GM23338 (cell line): ENCODE results near the gene DNAJC1. TPM values are rescaled to one million over a fixed set of nuclear protein-coding genes. Genes with fewer than 3 reads are reported as not detected.

ENCODE experiments used
- ATAC-seq: fragments of 200-7000 bp; cut with Tn5 transposase; 3 replicates; pipeline ENCODE4 v1.9.1; 2020
- DNase-seq: peaks from one replicate; pipeline ENCODE4 v3.0.0-alpha.2; 2015; ENCODE audit warnings: low spot score
- H2AFZ ChIP-seq: fragments of 200-600 bp; sonication (generic); 2 replicates; pipeline ENCODE4 v1.8.0; 2016; ENCODE audit warnings: antibody characterized with exemption, mild to moderate bottlenecking, moderate library complexity
- H3F3A ChIP-seq: fragments of 200-600 bp; sonication (generic); replicated peaks from 2 replicates; pipeline ENCODE4 v1.8.0; 2017; ENCODE audit warnings: antibody characterized with exemption, mixed run types, low read depth
- H3K27ac ChIP-seq: fragments of 200-600 bp; sonication (generic); 2 replicates; pipeline ENCODE4 v1.6.1; 2016; ENCODE audit warnings: low read depth
- H3K27me3 ChIP-seq: fragments of 200-600 bp; sonication (generic); 2 replicates; pipeline ENCODE4 v1.8.0; 2016; ENCODE audit warnings: mild to moderate bottlenecking, mixed run types, moderate library complexity; ENCODE audit not compliant: insufficient read depth
- H3K36me3 ChIP-seq: fragments of 200-600 bp; sonication (generic); 2 replicates; pipeline ENCODE4 v1.8.0; 2016; ENCODE audit warnings: mild to moderate bottlenecking; ENCODE audit not compliant: insufficient read depth
- H3K4me1 ChIP-seq: fragments of 200-600 bp; sonication (generic); 2 replicates; pipeline ENCODE4 v1.8.0; 2016; ENCODE audit warnings: mild to moderate bottlenecking, moderate library complexity; ENCODE audit not compliant: insufficient read depth
- H3K4me2 ChIP-seq: fragments of 200-600 bp; sonication (generic); 2 replicates; pipeline ENCODE4 v1.7.1; 2017; ENCODE audit warnings: mixed run types
- H3K4me3 ChIP-seq: fragments of 200-600 bp; sonication (generic); 2 replicates; pipeline ENCODE4 v1.6.1; 2016; ENCODE audit warnings: mixed run types
- H3K79me2 ChIP-seq: fragments of 200-600 bp; sonication (generic); replicated peaks from 2 replicates; pipeline ENCODE4 v1.8.0; 2017; ENCODE audit warnings: mild to moderate bottlenecking; ENCODE audit not compliant: insufficient read depth
- H3K9me2 ChIP-seq: fragments of 200-600 bp; sonication (generic); 2 replicates; pipeline ENCODE4 v1.8.0; 2017; ENCODE audit not compliant: insufficient read depth
- H4K20me1 ChIP-seq: fragments of 200-600 bp; sonication (generic); replicated peaks from 2 replicates; pipeline ENCODE4 v1.8.0; 2017; ENCODE audit warnings: mild to moderate bottlenecking; ENCODE audit not compliant: insufficient read depth
- H3K27ac Mint-ChIP-seq: 2 replicates; pipeline ENCODE4 v1.8.0; 2020; ENCODE audit warnings: inconsistent platforms, mild to moderate bottlenecking, moderate library complexity, mixed read lengths
- H3K27me3 Mint-ChIP-seq: 3 replicates; pipeline ENCODE4 v1.8.0; 2022; ENCODE audit warnings: low read depth, mild to moderate bottlenecking, moderate library complexity, mixed read lengths, inconsistent platforms; ENCODE audit not compliant: insufficient read depth, poor library complexity
- H3K36me3 Mint-ChIP-seq: 3 replicates; pipeline ENCODE4 v1.8.0; 2021; ENCODE audit warnings: low read depth, mild to moderate bottlenecking, inconsistent platforms, moderate library complexity, mixed read lengths
- H3K4me1 Mint-ChIP-seq: 3 replicates; pipeline ENCODE4 v1.8.0; 2020; ENCODE audit warnings: mild to moderate bottlenecking, inconsistent platforms, mixed read lengths
- H3K4me3 Mint-ChIP-seq: 3 replicates; pipeline ENCODE4 v1.8.0; 2021; ENCODE audit warnings: moderate library complexity, mild to moderate bottlenecking, inconsistent platforms, mixed read lengths
- H3K9me3 Mint-ChIP-seq: 3 replicates; pipeline ENCODE4 v1.8.0; 2020; ENCODE audit warnings: moderate library complexity, mild to moderate bottlenecking, inconsistent platforms, mixed read lengths
- CREB1 ChIP-seq: fragments of 250-450 bp; sonication (Bioruptor Pico); IDR thresholded peaks from 2 replicates; pipeline ENCODE4 v1.5.0; 2020; ENCODE audit warnings: low read depth, mild to moderate bottlenecking, moderate library complexity
- JUNB ChIP-seq: IDR thresholded peaks from one replicate; pipeline ENCODE4 v1.6.1; 2016; ENCODE audit warnings: antibody characterized with exemption; ENCODE audit not compliant: unreplicated experiment
- NANOG ChIP-seq: IDR thresholded peaks from 2 replicates; pipeline ENCODE4 v1.6.1; 2016; ENCODE audit warnings: antibody characterized with exemption, borderline replicate concordance
- POLR2AphosphoS5 ChIP-seq: IDR thresholded peaks from 2 replicates; pipeline ENCODE4 v1.6.1; 2016; ENCODE audit warnings: antibody characterized with exemption, low read depth
- ZNF114 ChIP-seq: fragments of 250-450 bp; sonication (Bioruptor Pico); IDR thresholded peaks from 2 replicates; pipeline ENCODE4 v1.5.0; 2020; ENCODE audit warnings: mild to moderate bottlenecking, moderate library complexity
- ZNF331 ChIP-seq: fragments of 250-450 bp; sonication (Bioruptor Pico); IDR thresholded peaks from 2 replicates; pipeline ENCODE4 v1.5.0; 2020; ENCODE audit warnings: low read depth, mild to moderate bottlenecking, moderate library complexity
- polyA plus RNA-seq: library from polyadenylated mRNA; unstranded; fragments of >200 nt; fragmentation: Nextera tagmentation; extraction: Ambion mirVana; gene quantifications from 2 replicates; pipeline ENCODE4 v1.2.1, GENCODE V29; 2016
- total RNA-seq: library from RNA; depleted of rRNA; stranded (reverse); fragments of >200 nt; shearing (Covaris generic); gene quantifications from 2 replicates; pipeline ENCODE4 v1.2.3, GENCODE V29; 2014
- TF ChIP-seq, protein P1 (sequence below), 2 experiments: fragments of 200-600 bp in 1 of 2; sonication (generic) in 1 of 2; conservative IDR thresholded peaks; 2 replicates each; pipeline versions ENCODE4 v1.5.1 to v1.6.1; 2016 to 2017; ENCODE audit warnings: antibody characterized with exemption in 2 of 2, low read depth in 2 of 2, mild to moderate bottlenecking in 2 of 2, moderate library complexity in 1 of 2
- TF ChIP-seq, protein P2 (sequence below): fragments of 250-450 bp; sonication (Bioruptor Pico); IDR thresholded peaks from 2 replicates; pipeline ENCODE4 v1.5.0; 2020; ENCODE audit warnings: mild to moderate bottlenecking, moderate library complexity
- TF ChIP-seq, protein P3 (sequence below): IDR thresholded peaks from 2 replicates; pipeline ENCODE4 v1.6.1; 2016; ENCODE audit warnings: antibody characterized with exemption
- TF ChIP-seq, protein P4 (sequence below): IDR thresholded peaks from one replicate; pipeline ENCODE4 v1.6.1; 2018; ENCODE audit warnings: antibody characterized with exemption; ENCODE audit not compliant: unreplicated experiment

Gene DNAJC1
- total and polyA plus RNA-seq, 2 experiments from 2014 or later, result 38.6 to 45.3 TPM

DNA sequence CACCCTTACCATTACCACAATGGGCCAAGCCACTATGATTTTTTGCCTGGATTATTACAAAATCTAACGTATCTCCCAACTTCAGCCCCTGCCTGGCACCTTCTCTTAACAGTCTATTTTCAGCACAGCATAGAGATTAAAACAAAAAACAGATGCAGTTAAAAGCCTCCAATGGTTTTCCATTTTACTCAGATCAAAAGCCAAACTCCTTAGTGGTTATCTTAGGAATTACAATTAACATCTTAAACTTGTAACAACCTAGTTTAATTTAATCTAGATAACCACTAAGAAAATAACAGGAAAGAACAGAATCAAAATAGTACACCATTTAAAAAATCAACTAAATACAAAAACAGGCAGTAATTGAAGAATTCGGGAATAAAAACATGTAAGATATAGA lies 43.5 kb downstream of the DNAJC1 start:
- H3K36me3 Mint-ChIP-seq, result peaks cover 5% of the 10 kb centered on the region; the same call in 1 of the 3 replicates
- Histone ChIP-seq H3K4me2 (no peak overlapping the region), H2AFZ (no peak overlapping the region), H3K36me3 (no peaks in the 10 kb centered on the region), H3K27ac (no peak overlapping the region), H3K27me3 (no peaks in the 10 kb centered on the region), H3F3A (no peaks in the 10 kb centered on the region), H3K4me1 (no peaks in the 10 kb centered on the region), H3K9me2 (no peaks in the 10 kb centered on the region), H3K79me2 (no peaks in the 10 kb centered on the region), H4K20me1 (no peaks in the 10 kb centered on the region), H3K4me3 (no peak overlapping the region)
- no peak for DNase-seq
- no peaks in the 10 kb centered on the region for H3K27me3 Mint-ChIP-seq
- peaks cover 5% of the 10 kb centered on the region; the same call in 2 of the 3 replicates for H3K9me3 Mint-ChIP-seq
- no peak for ATAC-seq
- no peak overlapping the region for H3K27ac Mint-ChIP-seq
- H3K4me1 Mint-ChIP-seq, result 0 out of 3 replicates have a peak, but pooled peaks cover 6% of the 10 kb centered on the region
- TF ChIP-seq JUNB, result no peak
- TF ChIP-seq, protein P1, sequence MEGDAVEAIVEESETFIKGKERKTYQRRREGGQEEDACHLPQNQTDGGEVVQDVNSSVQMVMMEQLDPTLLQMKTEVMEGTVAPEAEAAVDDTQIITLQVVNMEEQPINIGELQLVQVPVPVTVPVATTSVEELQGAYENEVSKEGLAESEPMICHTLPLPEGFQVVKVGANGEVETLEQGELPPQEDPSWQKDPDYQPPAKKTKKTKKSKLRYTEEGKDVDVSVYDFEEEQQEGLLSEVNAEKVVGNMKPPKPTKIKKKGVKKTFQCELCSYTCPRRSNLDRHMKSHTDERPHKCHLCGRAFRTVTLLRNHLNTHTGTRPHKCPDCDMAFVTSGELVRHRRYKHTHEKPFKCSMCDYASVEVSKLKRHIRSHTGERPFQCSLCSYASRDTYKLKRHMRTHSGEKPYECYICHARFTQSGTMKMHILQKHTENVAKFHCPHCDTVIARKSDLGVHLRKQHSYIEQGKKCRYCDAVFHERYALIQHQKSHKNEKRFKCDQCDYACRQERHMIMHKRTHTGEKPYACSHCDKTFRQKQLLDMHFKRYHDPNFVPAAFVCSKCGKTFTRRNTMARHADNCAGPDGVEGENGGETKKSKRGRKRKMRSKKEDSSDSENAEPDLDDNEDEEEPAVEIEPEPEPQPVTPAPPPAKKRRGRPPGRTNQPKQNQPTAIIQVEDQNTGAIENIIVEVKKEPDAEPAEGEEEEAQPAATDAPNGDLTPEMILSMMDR (conservative IDR thresholded peaks at IDR 0.05; ENCODE audit: low read depth in 2 of 2), result peak in 1 of 2 experiments; percentile 35; a peak in 1 of 4 replicates
- H3K4me3 Mint-ChIP-seq, result no peak overlapping the region

DNA sequence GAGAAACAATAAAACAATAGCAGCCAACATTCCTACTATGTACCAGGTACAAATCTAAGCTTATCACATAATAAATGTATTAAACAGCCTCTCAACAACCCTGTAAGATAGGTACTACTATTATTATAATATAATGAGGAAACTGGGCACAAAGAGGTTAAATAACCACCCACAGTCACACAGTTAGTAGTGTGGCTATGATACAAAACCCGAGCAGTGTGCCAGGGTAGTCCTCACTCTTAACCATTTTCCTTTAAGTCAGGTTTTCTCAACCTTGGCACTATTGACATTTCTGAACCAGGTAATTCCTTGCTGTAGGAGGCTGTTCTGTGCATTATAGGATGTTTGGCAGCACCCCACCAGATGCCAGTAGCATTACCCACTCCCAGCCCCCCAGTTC lies 48.8 kb downstream of the DNAJC1 start:
- no peaks in the 10 kb centered on the region for H3K36me3 Mint-ChIP-seq
- no peaks in the 10 kb centered on the region for H3K79me2 ChIP-seq
- no peak for DNase-seq
- TF ChIP-seq ZNF331 (CRISPR knock-in tag), result no peak
- no peak for TF ChIP-seq CREB1 (CRISPR knock-in tag)
- TF ChIP-seq ZNF114, result no peak
- TF ChIP-seq, protein P2, sequence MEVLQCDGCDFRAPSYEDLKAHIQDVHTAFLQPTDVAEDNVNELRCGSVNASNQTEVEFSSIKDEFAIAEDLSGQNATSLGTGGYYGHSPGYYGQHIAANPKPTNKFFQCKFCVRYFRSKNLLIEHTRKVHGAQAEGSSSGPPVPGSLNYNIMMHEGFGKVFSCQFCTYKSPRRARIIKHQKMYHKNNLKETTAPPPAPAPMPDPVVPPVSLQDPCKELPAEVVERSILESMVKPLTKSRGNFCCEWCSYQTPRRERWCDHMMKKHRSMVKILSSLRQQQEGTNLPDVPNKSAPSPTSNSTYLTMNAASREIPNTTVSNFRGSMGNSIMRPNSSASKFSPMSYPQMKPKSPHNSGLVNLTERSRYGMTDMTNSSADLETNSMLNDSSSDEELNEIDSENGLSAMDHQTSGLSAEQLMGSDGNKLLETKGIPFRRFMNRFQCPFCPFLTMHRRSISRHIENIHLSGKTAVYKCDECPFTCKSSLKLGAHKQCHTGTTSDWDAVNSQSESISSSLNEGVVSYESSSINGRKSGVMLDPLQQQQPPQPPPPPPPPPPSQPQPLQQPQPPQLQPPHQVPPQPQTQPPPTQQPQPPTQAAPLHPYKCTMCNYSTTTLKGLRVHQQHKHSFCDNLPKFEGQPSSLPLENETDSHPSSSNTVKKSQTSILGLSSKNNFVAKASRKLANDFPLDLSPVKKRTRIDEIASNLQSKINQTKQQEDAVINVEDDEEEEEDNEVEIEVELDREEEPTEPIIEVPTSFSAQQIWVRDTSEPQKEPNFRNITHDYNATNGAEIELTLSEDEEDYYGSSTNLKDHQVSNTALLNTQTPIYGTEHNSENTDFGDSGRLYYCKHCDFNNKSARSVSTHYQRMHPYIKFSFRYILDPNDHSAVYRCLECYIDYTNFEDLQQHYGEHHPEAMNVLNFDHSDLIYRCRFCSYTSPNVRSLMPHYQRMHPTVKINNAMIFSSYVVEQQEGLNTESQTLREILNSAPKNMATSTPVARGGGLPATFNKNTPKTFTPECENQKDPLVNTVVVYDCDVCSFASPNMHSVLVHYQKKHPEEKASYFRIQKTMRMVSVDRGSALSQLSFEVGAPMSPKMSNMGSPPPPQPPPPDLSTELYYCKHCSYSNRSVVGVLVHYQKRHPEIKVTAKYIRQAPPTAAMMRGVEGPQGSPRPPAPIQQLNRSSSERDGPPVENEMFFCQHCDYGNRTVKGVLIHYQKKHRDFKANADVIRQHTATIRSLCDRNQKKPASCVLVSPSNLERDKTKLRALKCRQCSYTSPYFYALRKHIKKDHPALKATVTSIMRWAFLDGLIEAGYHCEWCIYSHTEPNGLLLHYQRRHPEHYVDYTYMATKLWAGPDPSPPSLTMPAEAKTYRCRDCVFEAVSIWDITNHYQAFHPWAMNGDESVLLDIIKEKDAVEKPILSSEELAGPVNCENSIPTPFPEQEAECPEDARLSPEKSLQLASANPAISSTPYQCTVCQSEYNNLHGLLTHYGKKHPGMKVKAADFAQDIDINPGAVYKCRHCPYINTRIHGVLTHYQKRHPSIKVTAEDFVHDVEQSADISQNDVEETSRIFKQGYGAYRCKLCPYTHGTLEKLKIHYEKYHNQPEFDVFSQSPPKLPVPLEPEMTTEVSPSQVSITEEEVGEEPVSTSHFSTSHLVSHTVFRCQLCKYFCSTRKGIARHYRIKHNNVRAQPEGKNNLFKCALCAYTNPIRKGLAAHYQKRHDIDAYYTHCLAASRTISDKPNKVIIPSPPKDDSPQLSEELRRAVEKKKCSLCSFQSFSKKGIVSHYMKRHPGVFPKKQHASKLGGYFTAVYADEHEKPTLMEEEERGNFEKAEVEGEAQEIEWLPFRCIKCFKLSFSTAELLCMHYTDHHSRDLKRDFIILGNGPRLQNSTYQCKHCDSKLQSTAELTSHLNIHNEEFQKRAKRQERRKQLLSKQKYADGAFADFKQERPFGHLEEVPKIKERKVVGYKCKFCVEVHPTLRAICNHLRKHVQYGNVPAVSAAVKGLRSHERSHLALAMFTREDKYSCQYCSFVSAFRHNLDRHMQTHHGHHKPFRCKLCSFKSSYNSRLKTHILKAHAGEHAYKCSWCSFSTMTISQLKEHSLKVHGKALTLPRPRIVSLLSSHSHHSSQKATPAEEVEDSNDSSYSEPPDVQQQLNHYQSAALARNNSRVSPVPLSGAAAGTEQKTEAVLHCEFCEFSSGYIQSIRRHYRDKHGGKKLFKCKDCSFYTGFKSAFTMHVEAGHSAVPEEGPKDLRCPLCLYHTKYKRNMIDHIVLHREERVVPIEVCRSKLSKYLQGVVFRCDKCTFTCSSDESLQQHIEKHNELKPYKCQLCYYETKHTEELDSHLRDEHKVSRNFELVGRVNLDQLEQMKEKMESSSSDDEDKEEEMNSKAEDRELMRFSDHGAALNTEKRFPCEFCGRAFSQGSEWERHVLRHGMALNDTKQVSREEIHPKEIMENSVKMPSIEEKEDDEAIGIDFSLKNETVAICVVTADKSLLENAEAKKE (CRISPR knock-in tag), result no peak
- TF ChIP-seq, protein P3, sequence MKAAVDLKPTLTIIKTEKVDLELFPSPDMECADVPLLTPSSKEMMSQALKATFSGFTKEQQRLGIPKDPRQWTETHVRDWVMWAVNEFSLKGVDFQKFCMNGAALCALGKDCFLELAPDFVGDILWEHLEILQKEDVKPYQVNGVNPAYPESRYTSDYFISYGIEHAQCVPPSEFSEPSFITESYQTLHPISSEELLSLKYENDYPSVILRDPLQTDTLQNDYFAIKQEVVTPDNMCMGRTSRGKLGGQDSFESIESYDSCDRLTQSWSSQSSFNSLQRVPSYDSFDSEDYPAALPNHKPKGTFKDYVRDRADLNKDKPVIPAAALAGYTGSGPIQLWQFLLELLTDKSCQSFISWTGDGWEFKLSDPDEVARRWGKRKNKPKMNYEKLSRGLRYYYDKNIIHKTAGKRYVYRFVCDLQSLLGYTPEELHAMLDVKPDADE, result no peak
- no peak for TF ChIP-seq POLR2AphosphoS5
- TF ChIP-seq, protein P4, sequence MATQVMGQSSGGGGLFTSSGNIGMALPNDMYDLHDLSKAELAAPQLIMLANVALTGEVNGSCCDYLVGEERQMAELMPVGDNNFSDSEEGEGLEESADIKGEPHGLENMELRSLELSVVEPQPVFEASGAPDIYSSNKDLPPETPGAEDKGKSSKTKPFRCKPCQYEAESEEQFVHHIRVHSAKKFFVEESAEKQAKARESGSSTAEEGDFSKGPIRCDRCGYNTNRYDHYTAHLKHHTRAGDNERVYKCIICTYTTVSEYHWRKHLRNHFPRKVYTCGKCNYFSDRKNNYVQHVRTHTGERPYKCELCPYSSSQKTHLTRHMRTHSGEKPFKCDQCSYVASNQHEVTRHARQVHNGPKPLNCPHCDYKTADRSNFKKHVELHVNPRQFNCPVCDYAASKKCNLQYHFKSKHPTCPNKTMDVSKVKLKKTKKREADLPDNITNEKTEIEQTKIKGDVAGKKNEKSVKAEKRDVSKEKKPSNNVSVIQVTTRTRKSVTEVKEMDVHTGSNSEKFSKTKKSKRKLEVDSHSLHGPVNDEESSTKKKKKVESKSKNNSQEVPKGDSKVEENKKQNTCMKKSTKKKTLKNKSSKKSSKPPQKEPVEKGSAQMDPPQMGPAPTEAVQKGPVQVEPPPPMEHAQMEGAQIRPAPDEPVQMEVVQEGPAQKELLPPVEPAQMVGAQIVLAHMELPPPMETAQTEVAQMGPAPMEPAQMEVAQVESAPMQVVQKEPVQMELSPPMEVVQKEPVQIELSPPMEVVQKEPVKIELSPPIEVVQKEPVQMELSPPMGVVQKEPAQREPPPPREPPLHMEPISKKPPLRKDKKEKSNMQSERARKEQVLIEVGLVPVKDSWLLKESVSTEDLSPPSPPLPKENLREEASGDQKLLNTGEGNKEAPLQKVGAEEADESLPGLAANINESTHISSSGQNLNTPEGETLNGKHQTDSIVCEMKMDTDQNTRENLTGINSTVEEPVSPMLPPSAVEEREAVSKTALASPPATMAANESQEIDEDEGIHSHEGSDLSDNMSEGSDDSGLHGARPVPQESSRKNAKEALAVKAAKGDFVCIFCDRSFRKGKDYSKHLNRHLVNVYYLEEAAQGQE, result no peak
- no peak for TF ChIP-seq NANOG

More for the DNA sequence above, 48.8 kb downstream of the DNAJC1 start:
- ATAC-seq, result no peak
- H3K4me1 ChIP-seq, result no peaks in the 10 kb centered on the region
- no peaks in the 10 kb centered on the region for H3K27me3 ChIP-seq
- H3K27ac ChIP-seq, result no peak overlapping the region
- no peaks in the 10 kb centered on the region for H3F3A ChIP-seq
- no peaks in the 10 kb centered on the region for H3K27me3 Mint-ChIP-seq
- H3K4me2 ChIP-seq, result no peak overlapping the region
- no peak overlapping the region for H3K27ac Mint-ChIP-seq
- H4K20me1 ChIP-seq, result no peaks in the 10 kb centered on the region
- no peak overlapping the region for H3K4me3 Mint-ChIP-seq
- H3K9me2 ChIP-seq, result no peaks in the 10 kb centered on the region
- H3K4me1 Mint-ChIP-seq, result peaks cover 15% of the 10 kb centered on the region; the same call in 2 of the 3 replicates
- H3K4me3 ChIP-seq, result no peak overlapping the region
- no peaks in the 10 kb centered on the region for H3K36me3 ChIP-seq
- H2AFZ ChIP-seq, result no peak overlapping the region
- H3K9me3 Mint-ChIP-seq, result no peaks in the 10 kb centered on the region
